Measurements from ENCODE around the gene EPHA10.

DNA sequence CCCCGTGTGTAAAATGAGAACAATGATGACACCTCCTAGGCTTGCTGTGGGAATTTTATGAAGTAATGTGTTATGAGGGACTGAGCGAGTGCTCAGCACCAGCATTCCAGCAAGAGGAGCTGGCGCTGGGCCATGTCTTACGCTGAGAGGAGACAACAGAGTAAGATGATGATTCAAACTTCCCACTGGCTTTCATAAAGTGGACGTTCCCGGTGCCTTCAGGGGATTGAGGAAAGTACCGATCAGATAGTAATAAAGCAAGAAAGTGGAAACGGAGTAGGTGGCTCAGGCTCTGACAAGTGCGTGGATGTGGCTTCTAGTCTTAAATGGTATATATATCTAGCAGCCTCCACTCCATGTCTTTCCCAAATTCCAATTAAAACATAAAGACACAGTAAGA is 23.8 kb downstream of the EPHA10 start:
- TF ChIP-seq CTCF (IDR thresholded peaks at IDR 0.05; ENCODE audit: insufficient read depth, low read length, poor library complexity, severe bottlenecking) (no peak), EZH2phosphoT487 (conservative IDR thresholded peaks at IDR 0.05; ENCODE audit: low read length) (no peak)

All from SU-DHL-6 (cell line).